A549 (cell line): ENCODE data around the gene C5orf63.

Source experiments
- BHLHE40 ChIP-seq: IDR thresholded peaks from 2 replicates; pipeline ENCODE4 v1.6.1; 2012; ENCODE audit warnings: low read depth, low read length, inconsistent platforms
- EHF ChIP-seq: fragments of 250-450 bp; sonication (Bioruptor Pico); IDR thresholded peaks from 2 replicates; pipeline ENCODE4 v1.5.0; 2020; ENCODE audit warnings: mild to moderate bottlenecking
- HDAC2 ChIP-seq: fragments of 200-600 bp; sonication (generic); IDR thresholded peaks from 2 replicates; pipeline ENCODE4 v1.6.1; 2016
- HMGXB4 ChIP-seq: fragments of 250-450 bp; sonication (Bioruptor Pico); IDR thresholded peaks from 2 replicates; pipeline ENCODE4 v1.5.0; 2021; ENCODE audit warnings: mild to moderate bottlenecking, moderate library complexity, borderline replicate concordance
- JUN ChIP-seq, 2 experiments: fragments of >200 bp; sonication (Bioruptor Twin); formaldehyde crosslinking; IDR thresholded peaks; 2 replicates in 1 of 2; 3 replicates in 1 of 2; pipeline ENCODE4 v1.6.1; 2016 to 2017
- NPAS2 ChIP-seq: fragments of 250-450 bp; sonication (Bioruptor Pico); IDR thresholded peaks from 2 replicates; pipeline ENCODE4 v1.8.0; 2022; ENCODE audit warnings: mild to moderate bottlenecking, moderate library complexity, borderline replicate concordance
- NR3C1 ChIP-seq: fragments of >200 bp; sonication (Bioruptor Twin); formaldehyde crosslinking; IDR thresholded peaks from 3 replicates; pipeline ENCODE4 v1.6.1; 2017
- POLR2A ChIP-seq: IDR thresholded peaks from 2 replicates; pipeline ENCODE4 v1.6.1; 2012; ENCODE audit warnings: mild to moderate bottlenecking, low read length
- POLR2AphosphoS2 ChIP-seq: conservative IDR thresholded peaks from 2 replicates; pipeline ENCODE4 v1.6.1; 2012; ENCODE audit warnings: low read length, improper control_type of control experiment, inconsistent platforms
- TF ChIP-seq, protein P1 (sequence below): fragments of >200 bp; sonication (Bioruptor Twin); formaldehyde crosslinking; IDR thresholded peaks from 3 replicates; pipeline ENCODE4 v1.5.1; 2016
- TF ChIP-seq, protein P2 (sequence below): IDR thresholded peaks from 2 replicates; pipeline ENCODE4 v1.6.1; 2012

DNA sequence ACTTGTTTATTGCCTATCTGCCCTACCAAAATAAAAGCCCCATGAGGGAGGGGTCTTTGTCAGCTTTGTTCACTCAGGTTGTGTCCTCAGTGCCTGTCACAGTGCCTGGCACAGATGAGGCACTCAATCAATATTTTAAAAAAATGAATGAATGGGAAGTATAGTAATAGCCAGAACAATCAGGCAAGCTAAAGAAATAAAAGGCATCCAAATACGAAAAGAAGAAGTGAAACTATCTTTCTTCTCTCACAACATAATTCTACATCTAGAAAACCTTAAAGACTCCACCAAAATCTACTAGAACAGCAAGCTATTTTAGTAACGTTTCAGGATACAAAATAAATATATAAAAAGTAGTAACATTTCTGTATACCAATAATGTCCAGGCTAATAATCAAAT is 37.8 kb upstream of the C5orf63 start:
- TF ChIP-seq BHLHE40 (no peak), POLR2AphosphoS2 (no peak), NPAS2 (no peak), POLR2A (no peak), JUN (IDR thresholded peaks at IDR 0.05) (no peak), HDAC2 (no peak), EHF (CRISPR knock-in tag) (no peak), HMGXB4 (CRISPR knock-in tag) (no peak), NR3C1 (no peak)
- TF ChIP-seq, protein P1, sequence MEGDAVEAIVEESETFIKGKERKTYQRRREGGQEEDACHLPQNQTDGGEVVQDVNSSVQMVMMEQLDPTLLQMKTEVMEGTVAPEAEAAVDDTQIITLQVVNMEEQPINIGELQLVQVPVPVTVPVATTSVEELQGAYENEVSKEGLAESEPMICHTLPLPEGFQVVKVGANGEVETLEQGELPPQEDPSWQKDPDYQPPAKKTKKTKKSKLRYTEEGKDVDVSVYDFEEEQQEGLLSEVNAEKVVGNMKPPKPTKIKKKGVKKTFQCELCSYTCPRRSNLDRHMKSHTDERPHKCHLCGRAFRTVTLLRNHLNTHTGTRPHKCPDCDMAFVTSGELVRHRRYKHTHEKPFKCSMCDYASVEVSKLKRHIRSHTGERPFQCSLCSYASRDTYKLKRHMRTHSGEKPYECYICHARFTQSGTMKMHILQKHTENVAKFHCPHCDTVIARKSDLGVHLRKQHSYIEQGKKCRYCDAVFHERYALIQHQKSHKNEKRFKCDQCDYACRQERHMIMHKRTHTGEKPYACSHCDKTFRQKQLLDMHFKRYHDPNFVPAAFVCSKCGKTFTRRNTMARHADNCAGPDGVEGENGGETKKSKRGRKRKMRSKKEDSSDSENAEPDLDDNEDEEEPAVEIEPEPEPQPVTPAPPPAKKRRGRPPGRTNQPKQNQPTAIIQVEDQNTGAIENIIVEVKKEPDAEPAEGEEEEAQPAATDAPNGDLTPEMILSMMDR, result no peak
- TF ChIP-seq, protein P2, sequence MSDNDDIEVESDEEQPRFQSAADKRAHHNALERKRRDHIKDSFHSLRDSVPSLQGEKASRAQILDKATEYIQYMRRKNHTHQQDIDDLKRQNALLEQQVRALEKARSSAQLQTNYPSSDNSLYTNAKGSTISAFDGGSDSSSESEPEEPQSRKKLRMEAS, result no peak
